ENCODE results near the gene SEPSECS. TPM values are rescaled to one million over a fixed set of nuclear protein-coding genes. Genes with fewer than 3 reads are reported as not detected.

The SEPSECS gene
- total and polyA plus RNA-seq, 2 of the 8 experiments (the other 6 are each of a cell fraction or from before 2014, with no cell fraction given), result 1.9 to 4.1 TPM

GRCh38 chr4:25101836-25102235, 58.4 kb downstream of the SEPSECS start:
- Histone ChIP-seq H3K4me3 (ENCODE audit: extremely low read depth in 1 of 4, insufficient read depth in 2 of 4, low read depth in 3 of 4, low read length in 4 of 4) (no peak overlapping the region), H3K27me3 (replicated peaks in 1 of 4; ENCODE audit: control insufficient read depth in 3 of 4, extremely low read depth in 1 of 4, insufficient read depth in 3 of 4, low read length in 3 of 4) (no peaks in the 10 kb centered on the region; a peak in 1 of 7 replicates), H2BK12ac (ENCODE audit: low read depth, low read length) (peak overlapping the region; percentile 43; the same call in 1 of the 2 replicates), H2BK15ac (ENCODE audit: low read length) (no peak overlapping the region), H3K14ac (ENCODE audit: insufficient read length) (no peak overlapping the region), H3K4ac (replicated peaks; ENCODE audit: insufficient read length, low read depth, low read length) (no peak overlapping the region), H2BK20ac (ENCODE audit: low read length) (no peak overlapping the region), H3K27ac (ENCODE audit: low read depth, low read length) (no peak overlapping the region), H3K9ac (replicated peaks in 1 of 4; ENCODE audit: extremely low read depth in 1 of 4, low read depth in 3 of 4, low read length in 3 of 4) (no peak overlapping the region), H3K23ac (ENCODE audit: insufficient read length) (no peak overlapping the region), H3K79me2 (ENCODE audit: control insufficient read depth in 1 of 2, insufficient read depth in 2 of 2, low read length in 2 of 2) (no peaks in the 10 kb centered on the region), H3K18ac (ENCODE audit: extremely low read depth, low read length) (no peak overlapping the region), H3K36me3 (ENCODE audit: control insufficient read depth in 2 of 4, insufficient read depth in 4 of 4, low read length in 3 of 4) (no peaks in the 10 kb centered on the region), H3K56ac (replicated peaks; ENCODE audit: insufficient read length, low read depth, low read length) (no peak overlapping the region), H2BK5ac (ENCODE audit: low read depth, low read length) (no peak overlapping the region), H4K5ac (ENCODE audit: insufficient read length, low read depth, low read length) (no peak overlapping the region), H3K23me2 (ENCODE audit: low read depth, low read length) (no peaks in the 10 kb centered on the region; the same call in 1 of the 2 replicates), H4K20me1 (replicated peaks in 1 of 2; ENCODE audit: control insufficient read depth in 1 of 2, insufficient read depth in 2 of 2, low read length in 2 of 2) (no peaks in the 10 kb centered on the region), H3K4me1 (replicated peaks in 1 of 4; ENCODE audit: control insufficient read depth in 3 of 4, insufficient read depth in 4 of 4, low read length in 3 of 4) (no peaks in the 10 kb centered on the region), H3K79me1 (ENCODE audit: low read depth, low read length) (no peaks in the 10 kb centered on the region), H4K91ac (replicated peaks; ENCODE audit: insufficient read length, low read length) (no peak overlapping the region), H4K8ac (ENCODE audit: extremely low read depth, insufficient read depth, low read length) (no peak overlapping the region), H3K4me2 (ENCODE audit: insufficient read depth in 1 of 2, low read depth in 2 of 2, low read length in 2 of 2) (no peak overlapping the region), H2BK120ac (replicated peaks; ENCODE audit: low read depth, low read length) (no peak overlapping the region), H2AK5ac (ENCODE audit: low read depth, low read length) (no peak overlapping the region), H3K9me3 (ENCODE audit: insufficient read depth in 2 of 2, low read depth in 1 of 2, low read length in 1 of 2) (no peaks in the 10 kb centered on the region; a peak in 1 of 4 replicates), H2AFZ (ENCODE audit: low read length) (no peak overlapping the region)
- FAIRE-seq (no peak), DNase-seq (ENCODE audit: low read depth in 1 of 2, low spot score in 2 of 2) (no peak)
- TF ChIP-seq SP1 (IDR thresholded peaks at IDR 0.05; ENCODE audit: low read depth, low read length), result no peak
- 78% methylated on average over 5 of the region's 5 CpGs; no CpG with 5 or more reads in 1 of the 2 experiments for WGBS, 2 experiments (ENCODE audit: extremely low coverage in 1 of 2, insufficient coverage in 1 of 2, insufficient read length in 1 of 2, insufficient replicate concordance in 2 of 2, low coverage in 1 of 2, low lambda C conversion rate in 2 of 2, missing lambda C conversion rate in 1 of 2)
- ChIA-PET POLR2A (ENCODE audit: partially characterized antibody) (no interaction called here), CTCF (ENCODE audit: partially characterized antibody) (interaction anchor here (1.9 kb wide), 1 partner anchor 43 kb away, joined by 4 read pairs; no protein-coding TSS in a partner anchor)

Measured in H1 (cell line).